Measurements from ENCODE around the gene WHRN.

Gene WHRN

GRCh38 chr9:114432323-114433067 is 72.8 kb downstream of the WHRN start:
- in situ Hi-C loops (cut with MboI; ENCODE audit: low pct_unique_long_range_greater_than_20kb, low sequenced_read_pairs): no loop called here

DNA sequence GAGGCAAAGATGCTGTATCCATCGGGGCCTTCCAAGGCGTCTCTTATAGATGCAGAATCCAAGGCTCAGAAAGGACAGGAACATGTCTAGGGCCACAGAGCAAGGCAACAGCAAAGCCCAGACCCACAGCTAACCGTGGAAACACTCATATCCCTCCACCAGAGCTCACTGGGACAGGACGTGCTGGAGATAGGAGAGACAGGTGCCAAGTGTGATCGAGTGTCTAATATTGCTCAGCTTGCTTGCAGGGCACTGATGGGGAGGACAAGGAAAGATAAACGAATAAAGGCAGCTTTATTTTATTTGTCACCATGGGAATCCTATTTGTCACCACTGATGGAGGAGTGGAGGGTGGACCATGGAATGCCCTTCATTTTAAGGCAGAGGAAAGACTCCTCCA is 73.5 kb downstream of the WHRN start:
- in situ Hi-C loops (cut with MboI; ENCODE audit: low pct_unique_long_range_greater_than_20kb, low sequenced_read_pairs): no loop called here

More at GRCh38 chr9:114432323-114433067, 72.8 kb downstream of the WHRN start:
- DNase-seq: no peak

DNA sequence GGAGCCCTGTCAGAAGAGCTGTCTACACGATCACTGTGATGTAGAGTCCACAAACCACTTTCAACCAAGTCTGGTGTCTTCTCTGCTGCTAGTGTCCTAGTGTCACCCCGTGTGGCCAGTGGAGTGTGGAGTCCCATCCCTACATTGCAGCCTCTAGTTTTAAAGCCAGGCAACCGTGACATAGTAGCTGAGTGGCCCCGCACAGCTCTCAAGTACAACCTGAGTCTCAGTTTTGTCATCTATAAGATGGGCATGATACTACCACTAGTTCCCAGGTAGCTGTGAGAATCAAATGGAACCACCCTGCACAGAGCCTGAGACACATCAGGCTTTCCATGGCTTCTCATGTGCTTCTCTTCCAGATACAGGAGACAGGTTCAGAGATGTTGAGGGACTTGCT is 74.3 kb downstream of the WHRN start:
- in situ Hi-C loops (cut with MboI; ENCODE audit: low pct_unique_long_range_greater_than_20kb, low sequenced_read_pairs): no loop called here
- no peak for DNase-seq

More for the DNA sequence above, 73.5 kb downstream of the WHRN start:
- DNase-seq: no peak

DNA sequence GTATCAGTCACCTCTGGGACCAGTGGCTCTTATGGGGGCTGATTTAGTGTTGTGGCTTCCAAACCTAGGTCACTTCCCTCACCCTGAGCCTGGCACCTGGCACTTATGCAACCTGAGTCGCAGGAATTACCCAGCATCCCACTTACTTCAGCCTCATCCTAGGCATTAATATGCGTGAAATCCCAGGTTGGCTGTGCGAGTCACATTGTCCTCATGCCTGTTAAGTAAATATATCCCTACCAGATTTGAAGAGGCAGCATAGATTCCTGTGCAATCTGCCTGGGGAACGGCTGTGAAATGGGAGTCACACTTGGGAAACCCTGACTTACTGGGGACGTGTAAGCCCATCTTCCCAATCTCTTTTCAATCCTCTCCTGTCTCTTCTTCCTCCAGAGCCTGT is 74.8 kb downstream of the WHRN start:
- no peak for DNase-seq
- in situ Hi-C loops (cut with MboI; ENCODE audit: low pct_unique_long_range_greater_than_20kb, low sequenced_read_pairs): no loop called here

- no peak for DNase-seq
- in situ Hi-C loops (cut with MboI; ENCODE audit: low pct_unique_long_range_greater_than_20kb, low sequenced_read_pairs): no loop called here
Measured at GRCh38 chr9:114429488-114429887, 75.8 kb downstream of the WHRN start.

GRCh38 chr9:114428466-114428865 is 76.8 kb downstream of the WHRN start:
- no peak for DNase-seq
- in situ Hi-C loops (cut with MboI; ENCODE audit: low pct_unique_long_range_greater_than_20kb, low sequenced_read_pairs): no loop called here

DNA sequence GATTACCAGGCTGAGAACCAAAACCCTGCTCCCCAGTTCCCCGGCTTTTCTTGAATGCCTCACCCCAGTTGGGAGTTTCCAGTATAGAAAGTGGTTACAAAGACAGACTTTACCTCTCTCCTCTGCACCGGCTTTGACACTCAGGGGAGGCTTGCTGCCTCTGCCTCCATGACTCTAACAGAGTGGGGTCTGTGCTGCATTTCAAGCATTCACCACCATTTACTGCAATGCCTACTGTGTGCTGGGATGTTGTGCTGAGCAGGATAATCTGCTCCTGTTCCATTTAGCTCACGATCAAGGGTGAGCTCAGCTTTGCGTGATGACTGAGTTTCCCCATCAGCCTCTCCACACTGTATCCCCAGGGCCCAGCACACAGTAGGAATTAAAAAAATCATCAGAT is 77.6 kb downstream of the WHRN start:
- DNase-seq: no peak
- in situ Hi-C loops (cut with MboI; ENCODE audit: low pct_unique_long_range_greater_than_20kb, low sequenced_read_pairs): no loop called here

DNA sequence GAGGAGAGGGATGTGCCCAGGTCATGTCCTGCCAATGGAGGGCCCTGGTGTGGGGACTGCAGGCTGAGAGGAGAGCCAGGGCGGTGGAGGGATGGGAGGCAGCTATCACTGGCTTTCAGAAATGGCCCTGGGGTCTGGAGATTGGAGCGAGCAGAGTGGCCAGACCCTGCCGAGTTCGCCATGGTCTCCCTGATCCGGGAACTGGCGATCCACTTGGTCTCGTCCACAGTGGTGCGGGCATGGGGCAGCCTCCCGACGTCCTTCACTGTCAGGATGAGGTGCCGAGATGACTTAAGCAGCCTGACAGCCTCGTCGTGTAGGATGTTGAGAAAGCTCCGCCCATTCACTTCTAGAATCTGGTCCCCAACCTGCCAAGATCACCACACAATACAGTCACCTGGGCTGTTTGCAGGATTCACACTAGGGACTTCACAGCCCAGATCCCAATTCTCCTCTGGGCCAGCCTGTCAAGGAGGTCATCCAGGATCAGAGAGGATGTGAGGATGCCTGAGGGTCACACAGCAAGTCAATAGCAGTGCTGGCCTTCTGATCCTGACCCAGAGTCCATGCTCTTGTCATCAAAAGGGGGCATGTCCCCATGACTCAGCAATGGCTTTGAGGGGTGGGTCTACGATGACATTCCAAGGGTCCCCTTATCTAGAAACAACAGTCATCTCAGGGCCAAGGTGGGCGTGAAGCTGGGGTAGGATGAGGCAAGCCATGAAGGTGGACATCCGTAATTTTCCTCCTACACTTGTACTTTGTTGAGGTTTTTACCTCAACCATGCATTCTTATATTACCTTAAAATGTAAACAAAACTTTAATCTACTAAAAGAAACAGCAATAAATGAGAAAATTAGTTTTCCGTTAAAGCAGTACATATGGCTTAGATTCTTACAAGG is 79.0 kb downstream of the WHRN start:
- DNase-seq: no peak
- in situ Hi-C loops (cut with MboI; ENCODE audit: low pct_unique_long_range_greater_than_20kb, low sequenced_read_pairs): no loop called here

DNA sequence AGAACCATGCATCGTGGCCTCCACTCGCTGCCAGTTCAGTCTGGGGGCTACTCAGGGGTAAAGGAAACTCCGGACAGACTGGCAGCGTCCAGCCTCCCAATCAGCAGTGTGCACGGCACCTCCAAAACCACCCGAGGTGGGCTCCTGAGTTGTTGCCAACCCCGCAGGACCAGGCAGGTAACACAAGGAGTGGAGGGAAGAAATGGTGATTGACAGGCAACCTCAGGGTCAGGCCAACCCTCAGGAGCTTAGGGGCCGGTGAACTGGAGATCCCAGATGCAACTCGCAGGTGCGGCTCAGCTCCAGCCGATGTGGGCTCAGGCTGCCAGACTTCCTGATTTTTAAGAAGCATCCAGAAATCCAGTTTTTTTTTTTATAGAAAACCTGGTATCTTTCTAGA is 80.1 kb downstream of the WHRN start:
- in situ Hi-C loops (cut with MboI; ENCODE audit: low pct_unique_long_range_greater_than_20kb, low sequenced_read_pairs): no loop called here
- no peak for DNase-seq

- no peak for DNase-seq
- in situ Hi-C loops (cut with MboI; ENCODE audit: low pct_unique_long_range_greater_than_20kb, low sequenced_read_pairs): loop anchor here (25.0 kb wide), 2 partner anchors 488 to 588 kb away; no protein-coding TSS in a partner anchor
Measured at GRCh38 chr9:114424126-114424525, 81.1 kb downstream of the WHRN start.

- in situ Hi-C loops (cut with MboI; ENCODE audit: low pct_unique_long_range_greater_than_20kb, low sequenced_read_pairs): loop anchor here (25.0 kb wide), 2 partner anchors 489 to 589 kb away; no protein-coding TSS in a partner anchor
- DNase-seq: no peak
Measured at GRCh38 chr9:114423181-114423580, 82.1 kb downstream of the WHRN start.

DNA sequence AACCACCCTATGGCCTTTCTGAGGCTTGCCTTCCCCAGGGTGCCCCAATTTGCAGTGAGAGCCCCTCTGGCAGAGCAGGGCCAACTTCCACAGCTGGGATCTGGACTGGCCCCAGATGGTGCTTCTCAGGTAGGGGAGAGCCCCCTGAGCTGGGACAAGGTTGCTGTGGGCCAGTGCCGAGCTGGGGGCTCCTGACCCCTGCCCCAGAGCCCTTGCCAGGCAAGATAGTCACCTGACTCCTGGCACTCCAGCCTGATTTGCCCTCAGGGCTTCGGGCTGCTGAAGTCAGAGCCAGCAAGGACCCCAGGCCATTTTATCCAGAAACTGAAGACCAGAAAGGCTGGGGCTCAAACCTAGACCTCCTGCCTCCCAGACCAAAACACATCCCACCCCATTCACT is 84.1 kb downstream of the WHRN start:
- no peak for DNase-seq
- in situ Hi-C loops (cut with MboI; ENCODE audit: low pct_unique_long_range_greater_than_20kb, low sequenced_read_pairs): loop anchor here (25.0 kb wide), 2 partner anchors 491 to 591 kb away; no protein-coding TSS in a partner anchor

DNA sequence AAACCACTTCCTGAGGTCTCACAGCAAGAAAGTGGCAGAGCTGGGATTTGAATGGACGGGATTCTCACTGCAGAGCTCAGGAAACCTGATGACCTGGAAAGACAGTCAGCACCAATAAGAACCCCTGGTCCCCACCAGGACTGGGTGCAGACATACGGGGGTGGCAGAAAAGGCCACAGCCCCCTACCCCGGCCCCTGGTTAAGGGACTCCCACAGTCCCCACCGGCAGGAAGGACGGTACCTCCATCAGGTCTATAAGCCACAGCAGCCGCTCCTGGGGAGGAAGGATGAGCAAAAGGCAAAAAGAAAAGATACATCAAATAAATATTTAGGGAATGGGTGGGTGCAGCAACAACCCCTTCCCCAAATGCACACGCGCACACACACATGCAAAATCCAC is 85.5 kb downstream of the WHRN start:
- in situ Hi-C loops (cut with MboI; ENCODE audit: low pct_unique_long_range_greater_than_20kb, low sequenced_read_pairs): loop anchor here (25.0 kb wide), 2 partner anchors 493 to 593 kb away; no protein-coding TSS in a partner anchor
- no peak for DNase-seq

GRCh38 chr9:114418053-114418452 is 87.2 kb downstream of the WHRN start:
- DNase-seq: no peak
- in situ Hi-C loops (cut with MboI; ENCODE audit: low pct_unique_long_range_greater_than_20kb, low sequenced_read_pairs): loop anchor here (25.0 kb wide), 2 partner anchors 494 to 594 kb away; no protein-coding TSS in a partner anchor

GRCh38 chr9:114417511-114417910 is 87.8 kb downstream of the WHRN start:
- in situ Hi-C loops (cut with MboI; ENCODE audit: low pct_unique_long_range_greater_than_20kb, low sequenced_read_pairs): loop anchor here (25.0 kb wide), 2 partner anchors 495 to 595 kb away; no protein-coding TSS in a partner anchor

GRCh38 chr9:114416906-114417305 is 88.4 kb downstream of the WHRN start:
- in situ Hi-C loops (cut with MboI; ENCODE audit: low pct_unique_long_range_greater_than_20kb, low sequenced_read_pairs): loop anchor here (25.0 kb wide), 2 partner anchors 495 to 595 kb away; no protein-coding TSS in a partner anchor
- DNase-seq: no peak

More at GRCh38 chr9:114417511-114417910, 87.8 kb downstream of the WHRN start:
- no peak for DNase-seq

GRCh38 chr9:114416290-114416689 is 89.0 kb downstream of the WHRN start:
- no peak for DNase-seq
- in situ Hi-C loops (cut with MboI; ENCODE audit: low pct_unique_long_range_greater_than_20kb, low sequenced_read_pairs): loop anchor here (25.0 kb wide), 2 partner anchors 496 to 596 kb away; no protein-coding TSS in a partner anchor

DNA sequence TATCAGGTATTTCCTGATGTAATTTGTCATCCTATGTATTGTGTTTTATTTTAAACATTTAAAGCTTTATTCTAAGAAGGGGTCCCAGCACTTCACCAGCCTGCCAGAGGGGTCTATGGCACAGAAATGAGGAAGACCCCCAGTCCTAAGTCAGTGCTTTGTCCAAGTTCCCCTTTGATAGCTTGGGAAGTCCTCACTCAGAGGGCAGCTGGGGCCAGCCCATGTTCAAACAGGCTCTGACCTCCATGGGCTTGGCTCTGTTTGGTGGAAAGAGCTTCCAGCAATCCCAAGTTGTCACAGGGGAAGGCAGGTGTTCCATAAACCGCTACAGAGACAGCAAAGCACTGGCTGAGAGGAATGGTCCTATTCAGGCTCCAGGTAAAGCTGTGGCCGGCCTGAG is 90.9 kb downstream of the WHRN start:
- in situ Hi-C loops (cut with MboI; ENCODE audit: low pct_unique_long_range_greater_than_20kb, low sequenced_read_pairs): loop anchor here (25.0 kb wide), 2 partner anchors 498 to 598 kb away; no protein-coding TSS in a partner anchor
- no peak for DNase-seq

GRCh38 chr9:114413861-114414301 is 91.4 kb downstream of the WHRN start:
- in situ Hi-C loops (cut with MboI; ENCODE audit: low pct_unique_long_range_greater_than_20kb, low sequenced_read_pairs): loop anchor here (25.0 kb wide), 2 partner anchors 498 to 598 kb away; no protein-coding TSS in a partner anchor

More at GRCh38 chr9:114413861-114414301, 91.4 kb downstream of the WHRN start:
- no peak for DNase-seq

Measured in KBM-7 (cell line).